ENCODE data around the gene TOMM22.
A peak's percentile ranks its signal among the peaks of the same experiment; 100 is the strongest.

Gene TOMM22

DNA sequence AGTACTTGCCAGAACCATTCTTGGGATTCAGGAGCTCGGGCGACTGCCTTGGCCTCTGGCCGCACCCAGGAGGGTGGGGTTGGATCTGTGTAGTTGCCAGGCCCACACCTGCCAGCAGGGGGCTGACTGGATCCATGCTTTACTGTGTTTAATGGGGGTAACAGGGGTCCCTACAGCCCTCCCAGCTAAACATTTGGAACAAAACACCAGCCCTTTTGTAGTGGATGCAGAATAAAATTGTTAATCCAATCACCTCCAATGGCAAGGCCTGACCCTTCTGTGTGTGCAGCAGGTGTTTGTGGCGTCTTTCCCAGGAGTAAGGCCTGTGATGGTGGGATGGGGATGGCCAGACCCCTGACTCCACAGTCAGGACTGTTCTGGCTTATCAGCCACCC, 51.6 kb downstream of the TOMM22 start:
- H3K4me3 ChIP-seq (ENCODE audit: low read depth, low read length) = no peak overlapping the region
- no peak for DNase-seq (ENCODE audit: low read depth)
- TF ChIP-seq CTCF (IDR thresholded peaks at IDR 0.05; ENCODE audit: control insufficient read depth, extremely low read depth, insufficient read depth) = peak; percentile 42

DNA sequence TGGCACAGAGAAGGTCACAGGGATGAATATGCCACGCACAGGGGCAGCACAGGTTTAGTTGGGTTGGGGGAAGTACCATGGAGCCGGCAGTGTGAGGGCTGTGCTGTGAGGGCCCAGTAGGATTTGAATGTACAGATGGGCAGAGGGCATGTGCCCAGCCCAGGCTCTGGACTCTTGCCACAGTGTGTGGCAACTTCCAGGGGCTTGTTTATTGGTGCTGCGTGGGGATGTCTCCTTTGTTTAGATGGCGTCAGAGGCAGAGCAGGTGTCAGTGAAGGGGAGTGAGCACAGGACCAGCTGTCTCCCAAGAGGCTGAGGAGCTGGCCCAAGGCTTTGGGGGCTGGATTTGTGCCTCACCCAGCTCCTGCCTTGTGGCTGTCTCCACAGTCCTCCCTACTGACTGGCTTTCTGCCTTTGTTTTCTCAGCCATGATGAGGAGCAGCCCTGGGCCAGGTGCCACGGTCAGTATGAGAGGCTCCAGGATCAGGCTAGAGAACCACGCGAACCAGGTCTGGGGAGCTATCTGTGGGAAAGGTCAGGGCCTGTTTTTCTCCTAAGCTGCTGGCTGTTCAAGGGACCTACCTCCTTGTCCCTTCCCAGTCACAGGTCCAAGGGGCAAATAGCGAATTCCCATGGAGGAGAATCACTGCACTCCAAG, 52.1 kb downstream of the TOMM22 start:
- peak; percentile 67 for DNase-seq (ENCODE audit: low read depth)
- no peak for TF ChIP-seq CTCF (IDR thresholded peaks at IDR 0.05; ENCODE audit: control insufficient read depth, extremely low read depth, insufficient read depth)
- no peak overlapping the region for H3K4me3 ChIP-seq (ENCODE audit: low read depth, low read length)

DNA sequence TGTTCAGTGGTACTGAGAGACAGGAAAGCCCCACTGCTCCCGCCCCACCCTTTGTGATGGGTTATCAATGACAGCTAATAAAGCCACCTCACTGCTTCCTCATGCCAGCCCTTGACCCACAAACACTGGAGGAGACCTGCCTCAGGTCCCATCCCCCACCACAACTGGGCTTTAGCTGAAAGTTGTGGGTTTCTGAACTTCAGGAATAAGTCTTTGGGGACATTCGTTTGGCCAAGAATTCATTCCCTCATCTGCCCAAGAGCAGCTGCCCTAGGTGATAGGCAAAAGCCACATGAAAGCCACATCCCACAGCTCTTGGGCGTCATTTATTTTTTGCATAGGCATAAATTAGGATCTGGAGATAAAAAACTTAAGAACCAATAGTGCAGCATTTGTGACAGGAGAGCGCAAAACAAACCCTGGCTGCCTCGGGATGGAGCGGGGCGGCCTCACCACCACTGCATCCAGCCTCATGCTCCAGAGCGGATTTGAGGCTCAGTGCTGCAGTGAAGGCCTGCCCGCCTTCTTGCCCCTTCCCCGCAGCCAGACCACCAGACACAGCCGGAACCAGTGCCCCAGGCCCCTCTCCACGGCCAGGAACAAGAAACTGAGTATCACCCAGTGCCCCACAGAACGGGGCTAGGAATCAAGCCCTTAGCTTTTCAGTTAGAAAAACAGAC, 52.8 kb downstream of the TOMM22 start:
- TF ChIP-seq CTCF (IDR thresholded peaks at IDR 0.05; ENCODE audit: control insufficient read depth, extremely low read depth, insufficient read depth) = no peak
- DNase-seq (ENCODE audit: low read depth) = no peak
- no peak overlapping the region for H3K4me3 ChIP-seq (ENCODE audit: low read depth, low read length)
